SIG-M5 (cell line): ENCODE measurements around the gene CHN1.

Experiments
- DNase-seq: peaks from one replicate; lab custom pipeline; 2025; lab: John Stamatoyannopoulos, UW

The CHN1 gene

DNA sequence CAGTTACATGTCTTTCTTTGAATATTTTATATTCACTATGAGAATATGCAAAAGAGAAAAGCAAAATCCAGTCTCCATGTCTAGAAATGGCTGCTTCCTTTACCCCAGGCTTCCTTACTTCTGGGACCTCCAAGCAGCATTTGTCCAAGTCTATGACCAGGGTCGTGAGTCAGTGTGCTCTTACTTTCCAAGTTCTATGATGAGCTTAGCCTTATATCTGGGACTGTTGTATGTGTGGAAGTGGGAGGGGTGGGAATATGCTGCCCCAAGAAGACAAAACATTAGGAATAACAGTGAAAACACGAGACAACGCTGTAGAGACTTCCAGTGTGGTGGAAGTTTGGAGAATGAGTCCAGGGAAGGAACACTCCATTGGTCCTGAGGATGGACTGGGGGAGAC is 219.7 kb downstream of the CHN1 start:
- DNase-seq: no peak

DNA sequence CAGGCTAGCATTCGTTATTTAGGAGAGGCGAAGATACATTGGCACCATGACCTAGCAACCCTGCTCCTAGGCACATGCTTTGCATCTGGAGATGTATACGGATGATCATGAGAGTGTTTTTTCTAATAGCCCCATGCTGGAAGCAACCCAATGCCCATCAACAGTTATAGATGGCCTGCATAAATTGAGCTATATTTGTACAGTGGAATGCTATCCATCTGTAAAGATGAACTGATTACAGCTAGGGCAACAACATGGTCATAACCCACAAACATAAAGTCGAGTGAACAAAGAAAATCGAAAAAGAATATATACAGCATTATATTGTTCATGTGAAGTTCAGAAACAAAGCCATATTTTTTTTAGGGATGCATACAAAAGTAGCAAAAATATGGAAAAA is 220.3 kb downstream of the CHN1 start:
- no peak for DNase-seq

DNA sequence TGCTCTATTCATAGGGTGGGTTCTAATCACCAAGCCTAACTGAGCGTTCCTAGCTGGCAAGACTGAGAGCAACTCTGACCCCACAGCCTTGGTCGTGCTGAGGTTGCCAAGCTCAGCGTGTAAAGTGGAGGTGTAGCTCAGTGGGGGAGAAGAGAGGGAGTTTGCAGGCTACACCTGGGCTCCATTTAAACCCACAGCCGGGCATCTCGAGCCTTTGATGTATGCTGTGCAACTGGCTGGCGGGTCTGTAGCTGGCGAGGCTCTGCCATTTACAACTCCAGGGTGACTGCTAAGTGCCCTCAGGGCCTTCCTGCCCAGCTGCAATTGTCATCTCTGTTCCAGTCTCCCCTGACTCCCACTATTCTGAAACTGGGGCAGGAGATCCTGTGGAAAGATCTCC is 220.9 kb downstream of the CHN1 start:
- DNase-seq: no peak

DNA sequence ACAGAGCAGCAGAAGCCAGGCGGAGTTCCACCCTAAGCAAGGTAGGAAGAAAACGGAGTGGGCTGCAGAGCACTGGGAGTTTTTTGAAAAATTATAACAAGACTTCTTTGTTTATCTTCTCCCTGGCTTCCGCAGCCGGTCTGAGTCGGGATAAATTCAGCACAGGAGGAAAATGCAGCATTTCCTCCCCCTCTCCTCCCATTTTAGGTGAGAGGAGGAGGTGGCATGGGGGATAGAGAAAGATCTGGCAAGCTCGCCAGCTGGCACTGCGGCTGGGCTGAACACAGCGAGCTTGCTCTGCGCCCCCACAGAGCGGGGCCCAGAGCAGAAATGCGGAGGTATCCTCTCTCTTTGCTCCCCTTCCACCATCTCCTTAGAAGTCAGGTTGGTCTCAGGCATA is 223.2 kb downstream of the CHN1 start:
- no peak for DNase-seq

DNA sequence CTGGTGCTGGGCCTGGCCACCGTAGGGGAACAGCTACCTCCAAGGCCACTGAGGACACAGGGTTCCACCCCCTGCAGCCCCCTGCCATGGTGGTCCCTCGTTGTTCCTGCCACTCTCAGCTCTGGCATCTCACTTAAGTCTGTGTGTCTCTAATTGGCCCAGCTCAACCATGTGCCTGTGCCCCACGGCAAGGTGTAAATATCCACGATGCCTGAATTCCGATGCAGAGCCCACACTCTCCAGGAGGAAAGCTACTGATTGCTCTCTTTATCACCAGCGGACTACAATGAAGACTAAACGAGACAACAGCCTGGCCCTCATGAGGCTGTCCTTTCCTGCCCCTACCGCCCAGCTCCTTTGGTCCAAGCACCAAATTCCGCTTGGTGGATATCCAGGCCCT is 223.9 kb downstream of the CHN1 start:
- no peak for DNase-seq

DNA sequence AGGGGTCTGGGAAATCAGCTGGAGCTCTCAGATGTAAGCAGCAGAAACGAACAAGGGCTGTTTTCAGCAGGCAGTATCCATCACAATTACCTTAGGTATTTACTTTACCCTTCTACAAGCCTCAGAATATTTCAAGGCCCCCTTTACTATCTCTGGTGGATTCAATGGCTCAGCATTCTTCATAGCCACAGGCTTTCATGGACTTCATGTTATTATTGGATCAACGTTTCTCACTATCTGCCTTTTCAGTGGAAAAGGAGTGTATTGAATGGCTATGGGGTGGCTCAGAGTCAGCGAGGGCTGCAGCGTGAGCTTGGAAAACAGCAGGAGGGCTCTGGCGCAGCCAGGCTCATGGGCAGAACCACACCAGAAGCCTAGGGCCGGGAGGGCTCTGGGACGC is 224.3 kb downstream of the CHN1 start:
- DNase-seq: no peak

DNA sequence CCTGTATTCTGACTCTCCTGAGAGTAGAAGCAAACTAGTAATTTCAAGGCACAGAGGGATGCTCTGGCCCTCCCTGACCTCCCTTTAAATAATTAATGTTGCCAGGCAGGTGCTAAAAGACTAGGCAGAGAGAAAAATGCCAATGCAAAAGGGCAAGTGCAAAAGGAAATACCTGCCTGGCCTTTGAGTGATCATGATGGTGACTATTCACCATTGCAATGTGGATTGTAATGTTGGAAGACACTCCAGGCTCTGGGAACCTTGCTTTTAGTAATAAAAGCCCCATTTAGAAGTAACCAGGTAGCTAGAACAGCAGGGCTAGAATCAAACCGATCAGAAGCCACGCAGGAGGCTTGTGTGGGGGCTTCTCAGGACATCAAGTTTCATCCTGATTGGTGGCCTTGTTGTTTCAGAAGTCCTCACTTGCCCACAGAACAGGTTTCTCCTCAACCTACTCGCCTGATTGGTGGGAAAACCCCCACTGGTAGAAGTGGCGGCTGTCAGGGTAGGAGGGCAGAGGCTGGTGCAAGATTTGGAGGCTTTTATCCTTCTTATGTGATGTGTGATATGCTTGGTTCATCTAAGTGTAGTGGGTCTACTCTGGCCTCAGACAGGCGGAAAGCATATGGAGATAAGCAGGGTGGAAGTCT is 224.9 kb downstream of the CHN1 start:
- DNase-seq: no peak

DNA sequence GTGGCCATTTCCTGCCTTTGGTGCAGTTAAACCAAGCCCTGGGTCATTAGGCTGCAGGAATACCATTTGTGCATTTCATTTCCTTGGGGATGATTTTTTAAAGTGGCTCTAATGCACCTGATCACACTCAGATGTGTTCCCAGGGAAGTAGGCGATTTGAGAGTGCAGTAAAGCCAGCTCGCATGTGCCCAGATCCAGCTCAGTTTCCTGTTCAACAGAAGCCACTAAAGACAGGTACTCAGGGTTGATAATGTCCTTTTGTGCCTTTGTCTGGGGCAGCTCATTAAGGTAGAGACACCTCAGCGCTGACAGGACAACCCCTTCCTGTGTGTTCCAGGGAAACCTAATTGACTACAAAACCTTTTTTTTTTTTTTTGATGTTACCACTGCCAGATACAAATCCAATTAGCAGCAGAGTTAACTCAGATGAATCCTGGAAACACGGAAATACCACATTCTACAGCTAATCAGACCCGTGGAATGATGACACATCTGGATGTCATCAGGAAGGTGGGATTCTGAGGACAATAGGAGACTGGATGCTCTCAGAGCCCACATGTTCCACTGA is 225.7 kb downstream of the CHN1 start:
- DNase-seq: no peak

DNA sequence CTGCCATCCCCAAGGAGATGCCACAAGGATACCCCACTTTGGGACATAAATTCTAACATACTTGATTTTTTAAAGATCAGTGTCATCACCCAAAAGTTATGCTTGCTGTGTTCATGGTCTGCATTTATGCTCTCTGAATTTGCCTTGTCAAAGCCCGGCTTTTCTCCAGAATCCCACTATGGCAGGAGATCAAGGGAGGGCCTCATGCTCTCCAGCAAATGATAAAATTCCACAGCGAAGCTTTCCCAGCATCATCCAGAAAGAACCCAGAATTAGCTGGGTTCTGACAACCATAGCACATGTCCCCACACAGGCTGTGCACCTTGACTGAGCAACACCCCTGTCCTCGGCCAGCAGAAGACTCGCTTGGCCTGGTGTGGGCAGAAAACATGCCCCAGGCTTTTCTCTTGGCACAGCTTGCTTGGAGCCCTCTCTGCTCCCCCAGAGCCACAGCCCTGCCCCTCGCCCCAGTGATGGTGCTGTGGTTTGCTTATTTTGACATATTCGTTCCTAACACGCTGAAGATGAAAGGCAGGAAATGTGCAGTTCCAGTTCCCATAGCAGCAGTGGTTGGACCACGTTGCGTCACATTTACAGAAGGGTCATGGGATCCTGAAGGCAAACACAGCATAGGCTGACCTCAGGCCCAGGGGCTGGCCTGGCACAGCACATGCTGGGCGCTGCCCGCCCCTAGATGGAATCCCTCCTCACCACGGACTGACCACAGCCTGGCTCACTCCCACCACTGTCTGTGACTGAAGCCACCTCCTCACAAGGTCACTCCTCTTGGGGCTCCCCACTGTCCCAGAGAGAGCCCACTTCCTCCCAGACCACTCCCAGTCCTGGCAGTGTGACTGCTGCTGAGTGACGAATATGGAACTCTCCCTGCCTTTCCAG is 226.8 kb downstream of the CHN1 start:
- no peak for DNase-seq

DNA sequence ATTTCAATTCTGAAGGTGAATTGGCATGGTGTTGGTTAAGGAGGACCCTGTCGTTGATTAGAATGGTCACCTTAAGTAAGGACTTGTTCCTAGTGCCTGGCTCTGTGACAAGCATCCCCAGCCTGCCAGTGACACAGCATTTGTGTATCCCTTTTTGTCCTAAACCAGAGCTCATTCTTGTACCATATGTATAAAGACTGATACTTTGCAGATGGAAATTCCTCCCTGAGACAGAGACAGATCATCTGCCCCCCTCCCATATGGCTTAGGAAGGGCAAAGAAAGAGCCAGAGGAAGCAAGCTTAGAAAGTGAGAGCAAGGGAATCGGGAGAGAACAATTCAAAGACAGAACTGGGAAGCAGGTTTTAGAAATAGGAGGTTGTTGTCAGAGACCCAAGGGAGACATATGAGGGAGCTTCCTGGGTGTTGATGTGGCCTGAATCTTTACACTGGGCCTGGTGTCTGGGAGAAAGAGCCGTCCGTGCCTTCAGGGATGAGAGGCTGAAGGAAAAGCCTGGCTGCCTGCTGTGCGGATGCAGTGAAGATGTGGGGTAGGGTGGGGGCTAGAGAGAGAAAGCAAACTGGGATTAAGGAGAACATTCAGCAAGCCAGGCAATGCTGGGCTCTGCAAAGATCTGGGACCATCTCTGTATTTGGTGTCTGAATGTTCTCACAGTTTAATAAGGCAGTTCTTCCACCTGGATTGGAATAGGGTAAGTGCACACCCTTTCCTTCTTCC is 227.7 kb downstream of the CHN1 start:
- no peak for DNase-seq

DNA sequence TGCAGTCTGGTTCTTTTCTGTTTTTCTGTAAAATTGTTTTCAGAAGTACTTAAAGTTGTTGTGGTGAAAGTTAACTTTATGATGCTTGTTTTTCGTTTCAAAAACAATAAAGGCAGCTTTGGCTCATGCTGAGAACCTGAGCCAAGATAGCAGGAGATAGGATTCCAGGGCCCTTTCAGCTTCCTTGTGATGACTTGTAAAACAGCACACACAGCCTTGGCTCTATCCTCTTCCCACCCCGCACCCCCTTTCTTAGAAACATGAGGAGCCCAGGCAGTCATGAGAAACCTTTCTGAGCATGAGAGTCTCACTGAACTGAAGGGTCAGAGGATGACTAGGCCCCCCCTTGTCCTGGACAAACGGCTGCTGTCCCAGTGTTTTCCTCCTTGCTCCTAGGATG is 228.5 kb downstream of the CHN1 start:
- DNase-seq: no peak

DNA sequence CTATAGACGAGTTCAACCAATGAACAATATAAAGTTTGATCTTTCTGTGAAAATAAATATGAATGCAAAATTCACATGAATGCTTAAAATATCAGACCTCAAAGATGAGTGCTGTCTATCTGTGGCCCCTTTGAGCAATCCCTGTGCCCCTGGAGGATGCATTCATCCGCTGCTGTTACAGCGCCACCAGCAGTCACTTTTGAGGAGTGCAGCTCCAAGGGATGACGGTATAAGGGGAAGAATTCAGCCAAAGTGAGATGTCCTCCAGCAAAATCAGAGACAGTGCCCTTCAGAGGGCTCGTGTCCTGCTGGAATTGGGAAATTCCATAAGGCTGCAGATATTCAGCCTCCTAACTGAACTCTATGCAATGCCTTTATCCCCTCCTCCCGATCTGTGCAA is 229.0 kb downstream of the CHN1 start:
- DNase-seq: no peak

DNA sequence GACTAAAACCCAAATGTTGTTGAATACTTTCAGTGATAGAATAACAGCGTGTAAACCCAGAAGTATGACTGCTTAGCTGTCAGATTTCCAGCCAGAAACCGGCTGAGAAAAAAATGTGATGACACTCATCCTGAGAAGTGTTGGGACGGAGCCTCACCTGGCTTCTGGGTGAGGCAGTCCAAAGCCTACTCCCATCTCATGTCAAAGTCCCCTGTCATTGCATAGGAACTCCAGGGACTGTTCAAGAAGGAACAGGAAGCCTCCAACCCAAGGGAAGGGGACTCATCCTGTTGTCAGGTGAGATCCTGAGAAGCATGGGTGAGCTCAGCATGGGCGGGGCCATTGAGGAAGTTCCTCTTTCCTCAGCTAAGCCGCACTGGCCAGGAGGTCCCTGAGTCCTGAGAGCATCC is 229.6 kb downstream of the CHN1 start:
- DNase-seq: no peak

DNA sequence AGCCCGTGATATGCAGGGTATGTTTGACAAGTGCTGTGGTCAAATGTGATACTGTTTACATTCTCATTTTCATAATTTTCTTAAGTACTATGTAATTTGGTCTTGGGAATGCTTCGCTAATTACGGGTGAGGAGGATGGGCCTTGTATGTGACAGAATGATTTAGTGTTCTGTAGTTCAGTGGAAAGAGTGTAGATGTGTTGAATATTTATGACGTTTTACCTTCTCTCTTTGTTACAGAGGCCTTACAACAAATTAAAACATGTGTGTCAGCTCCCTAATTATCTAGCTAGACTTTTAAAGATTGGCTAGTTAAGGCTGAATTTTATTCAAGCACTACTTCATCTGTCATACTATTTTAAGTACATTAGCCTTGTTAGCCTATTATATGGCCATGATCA is 230.3 kb downstream of the CHN1 start:
- DNase-seq: no peak

DNA sequence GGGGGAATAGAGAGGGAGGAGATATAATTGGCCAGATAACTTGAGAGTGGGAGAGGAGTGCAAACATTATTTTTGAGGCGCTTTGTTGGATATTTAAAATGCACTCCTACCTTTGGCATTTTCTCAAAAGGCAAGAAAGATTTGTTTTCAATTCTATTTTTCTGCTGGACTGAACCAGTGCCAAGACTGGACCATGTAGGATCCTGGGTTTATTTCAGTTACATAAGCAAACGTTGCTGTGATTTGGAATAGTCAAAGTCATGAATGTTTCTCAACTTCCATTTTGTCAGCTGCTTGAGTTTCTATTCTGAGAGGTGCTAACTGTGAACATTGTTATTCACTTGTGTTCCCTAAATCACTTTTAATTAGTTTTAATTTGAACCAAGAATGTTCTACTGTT is 232.0 kb downstream of the CHN1 start:
- no peak for DNase-seq

DNA sequence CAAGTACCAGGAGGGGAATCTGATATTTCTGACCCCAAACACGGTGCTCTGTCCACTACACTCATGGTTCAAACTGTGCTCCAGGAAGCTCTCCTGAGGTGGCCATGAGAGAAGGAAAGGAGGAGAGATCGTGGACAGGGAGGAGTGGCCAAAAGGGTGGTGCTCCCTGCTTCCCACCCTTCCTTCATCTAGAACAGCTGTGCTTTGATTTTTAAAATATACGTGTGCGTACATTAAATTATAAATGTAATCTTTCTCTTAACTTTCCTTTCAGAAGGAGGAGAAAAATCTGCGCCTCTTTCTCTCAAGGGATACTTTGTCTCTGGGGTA is 232.7 kb downstream of the CHN1 start:
- DNase-seq: no peak

DNA sequence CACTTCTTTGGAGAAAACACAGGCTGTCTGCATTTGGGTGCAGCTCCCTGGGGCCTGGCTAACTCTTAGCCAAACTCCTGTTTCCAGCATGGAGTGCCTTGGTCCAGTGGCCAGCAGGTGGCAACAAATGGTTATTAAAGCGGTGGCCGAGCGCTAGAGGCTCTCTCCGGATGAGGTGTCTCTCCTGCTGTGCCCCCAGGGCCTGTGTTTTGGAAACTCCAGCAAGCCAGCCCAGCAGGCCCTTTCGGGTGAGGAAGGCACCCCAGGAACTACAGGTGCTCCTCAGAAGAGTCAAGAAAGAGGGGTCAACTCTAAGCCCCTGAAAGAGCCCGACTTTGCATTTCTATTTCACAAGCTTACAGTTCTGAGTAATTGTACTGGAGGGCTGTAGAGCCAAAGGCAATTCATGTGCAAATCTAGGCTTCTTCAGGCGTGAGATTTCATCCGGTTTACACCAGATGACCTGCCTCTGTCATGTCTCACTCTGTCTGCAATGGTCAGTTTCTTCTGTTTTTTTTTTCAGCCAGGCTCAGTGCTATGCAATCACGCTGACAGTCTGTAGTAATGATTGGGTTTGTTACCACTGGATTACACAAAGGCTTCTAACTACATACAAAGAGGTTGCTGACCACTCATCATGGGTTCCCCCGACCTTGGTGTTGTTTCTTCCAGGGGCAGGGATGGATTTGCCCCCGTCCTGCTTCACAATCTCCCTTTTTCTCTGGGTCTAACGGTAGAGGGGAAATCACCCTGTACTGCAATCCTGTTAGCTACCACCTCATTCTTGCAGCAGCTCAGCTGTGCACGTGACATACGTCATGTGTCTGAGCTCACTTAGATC is 233.3 kb downstream of the CHN1 start:
- no peak for DNase-seq

DNA sequence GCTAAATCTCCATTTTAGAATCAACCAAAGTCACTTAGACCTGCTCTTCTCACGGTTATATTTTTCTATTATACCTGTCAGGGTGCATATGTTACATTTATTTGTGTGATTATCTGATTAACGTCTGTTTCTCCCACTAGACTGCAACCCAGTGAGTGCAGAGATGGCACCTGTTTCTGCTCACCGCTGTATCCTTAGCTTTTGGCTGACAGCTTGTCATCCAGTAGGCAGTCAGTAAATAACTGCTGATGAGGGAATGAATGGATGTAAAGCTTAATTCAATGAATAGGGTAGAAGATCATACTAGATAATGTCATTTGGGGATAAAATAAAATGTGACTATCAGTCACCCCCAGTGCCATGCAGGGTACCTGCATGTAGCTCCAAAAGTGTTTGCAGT is 234.0 kb downstream of the CHN1 start:
- DNase-seq: no peak

DNA sequence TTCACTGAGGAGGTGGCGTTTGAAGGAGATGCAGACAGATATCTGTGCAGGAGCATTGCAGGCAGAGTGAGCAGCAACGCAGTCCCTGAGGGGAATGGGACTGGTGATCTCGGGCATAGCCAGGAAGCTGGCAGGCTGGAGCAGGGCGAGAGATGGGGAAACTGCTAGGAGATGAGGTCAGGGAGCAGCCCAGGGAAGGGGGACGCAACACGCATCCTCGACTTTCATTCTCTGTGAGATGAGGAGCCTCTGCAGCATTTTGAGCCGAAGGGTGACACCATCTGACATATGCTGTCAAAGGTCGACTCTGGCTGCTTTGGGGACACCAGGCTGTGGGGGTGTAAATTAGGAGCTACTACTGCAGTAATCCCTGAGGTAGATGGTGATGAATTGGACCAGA is 236.6 kb downstream of the CHN1 start:
- DNase-seq: no peak

DNA sequence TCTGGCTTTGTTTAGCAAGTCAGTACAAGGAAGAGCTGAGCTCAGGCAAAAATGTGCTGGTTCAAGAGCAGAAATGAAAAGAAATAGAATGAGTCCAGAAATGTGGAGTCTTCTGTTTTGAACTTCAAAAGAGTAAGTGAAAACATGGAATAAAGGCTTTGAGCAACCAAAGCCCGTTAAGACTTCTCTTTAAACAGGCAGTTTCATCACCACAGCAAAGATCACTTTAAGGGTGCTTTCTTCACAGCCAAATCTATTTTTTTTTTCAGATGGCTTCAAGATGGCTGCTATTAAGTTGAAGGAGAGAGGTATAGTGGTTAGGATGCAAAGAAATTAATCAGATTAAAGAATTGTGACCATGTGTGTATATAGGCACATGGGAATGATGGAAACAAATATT is 238.9 kb downstream of the CHN1 start:
- no peak for DNase-seq

DNA sequence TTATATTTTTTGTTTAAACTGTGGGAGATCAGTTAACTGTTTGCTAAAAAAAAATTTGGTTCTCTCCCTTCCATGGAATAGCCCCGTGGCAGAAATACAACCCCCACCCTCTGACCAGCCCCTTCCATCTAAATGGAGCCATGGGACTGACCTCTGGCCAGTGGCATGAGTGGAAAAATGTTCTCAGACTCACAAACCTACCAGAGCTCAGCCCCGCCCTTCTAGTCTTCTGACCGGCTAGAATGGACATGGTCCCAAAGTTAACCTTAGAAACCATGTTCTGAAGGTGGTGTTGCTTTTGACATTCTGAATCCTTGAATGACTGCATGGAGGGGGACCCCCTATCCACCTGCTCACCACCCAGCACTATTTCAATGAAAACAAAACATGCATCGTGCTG is 239.6 kb downstream of the CHN1 start:
- no peak for DNase-seq
